ENCODE data around the gene GCKR.

DNA sequence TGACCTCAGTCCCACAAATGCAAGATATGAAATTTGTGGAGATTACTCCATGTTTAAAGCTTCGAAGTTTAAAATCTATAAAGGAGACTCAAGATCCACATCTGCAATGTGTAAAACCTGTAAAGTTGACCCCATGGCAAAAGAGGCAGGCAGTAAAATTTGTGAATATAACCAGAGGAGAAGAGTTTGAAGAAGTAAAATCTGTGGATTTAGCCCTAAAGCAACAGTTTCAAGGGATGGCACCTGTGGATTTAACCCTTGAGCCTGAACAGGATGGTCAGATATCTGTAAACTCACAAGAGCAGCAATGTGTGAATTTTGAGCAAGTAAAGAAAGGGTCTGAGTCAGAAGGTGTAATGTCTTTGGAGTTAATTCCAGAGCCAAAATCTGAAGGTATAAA is 75.0 kb downstream of the GCKR start:
- TF ChIP-seq RCOR1 (IDR thresholded peaks at IDR 0.05; ENCODE audit: low read length): no peak
- no peak for TF ChIP-seq RAD21 (IDR thresholded peaks at IDR 0.05; ENCODE audit: low read length)
- no peak for TF ChIP-seq CTCF (IDR thresholded peaks at IDR 0.05)
- TF ChIP-seq POLR2AphosphoS5 (IDR thresholded peaks at IDR 0.05; ENCODE audit: low read depth, low read length): no peak
- TF ChIP-seq, protein P1, sequence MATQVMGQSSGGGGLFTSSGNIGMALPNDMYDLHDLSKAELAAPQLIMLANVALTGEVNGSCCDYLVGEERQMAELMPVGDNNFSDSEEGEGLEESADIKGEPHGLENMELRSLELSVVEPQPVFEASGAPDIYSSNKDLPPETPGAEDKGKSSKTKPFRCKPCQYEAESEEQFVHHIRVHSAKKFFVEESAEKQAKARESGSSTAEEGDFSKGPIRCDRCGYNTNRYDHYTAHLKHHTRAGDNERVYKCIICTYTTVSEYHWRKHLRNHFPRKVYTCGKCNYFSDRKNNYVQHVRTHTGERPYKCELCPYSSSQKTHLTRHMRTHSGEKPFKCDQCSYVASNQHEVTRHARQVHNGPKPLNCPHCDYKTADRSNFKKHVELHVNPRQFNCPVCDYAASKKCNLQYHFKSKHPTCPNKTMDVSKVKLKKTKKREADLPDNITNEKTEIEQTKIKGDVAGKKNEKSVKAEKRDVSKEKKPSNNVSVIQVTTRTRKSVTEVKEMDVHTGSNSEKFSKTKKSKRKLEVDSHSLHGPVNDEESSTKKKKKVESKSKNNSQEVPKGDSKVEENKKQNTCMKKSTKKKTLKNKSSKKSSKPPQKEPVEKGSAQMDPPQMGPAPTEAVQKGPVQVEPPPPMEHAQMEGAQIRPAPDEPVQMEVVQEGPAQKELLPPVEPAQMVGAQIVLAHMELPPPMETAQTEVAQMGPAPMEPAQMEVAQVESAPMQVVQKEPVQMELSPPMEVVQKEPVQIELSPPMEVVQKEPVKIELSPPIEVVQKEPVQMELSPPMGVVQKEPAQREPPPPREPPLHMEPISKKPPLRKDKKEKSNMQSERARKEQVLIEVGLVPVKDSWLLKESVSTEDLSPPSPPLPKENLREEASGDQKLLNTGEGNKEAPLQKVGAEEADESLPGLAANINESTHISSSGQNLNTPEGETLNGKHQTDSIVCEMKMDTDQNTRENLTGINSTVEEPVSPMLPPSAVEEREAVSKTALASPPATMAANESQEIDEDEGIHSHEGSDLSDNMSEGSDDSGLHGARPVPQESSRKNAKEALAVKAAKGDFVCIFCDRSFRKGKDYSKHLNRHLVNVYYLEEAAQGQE (IDR thresholded peaks at IDR 0.05; ENCODE audit: low read depth, low read length): no peak
- no peak for TF ChIP-seq RXRA (IDR thresholded peaks at IDR 0.05; ENCODE audit: borderline replicate concordance, low read depth)
- TF ChIP-seq RFX5 (IDR thresholded peaks at IDR 0.05; ENCODE audit: low read length): no peak
- TF ChIP-seq SIN3A (IDR thresholded peaks at IDR 0.05; ENCODE audit: borderline replicate concordance, low read depth, low read length): no peak
- no peak for TF ChIP-seq YY1 (IDR thresholded peaks at IDR 0.05; ENCODE audit: low read depth)
- TF ChIP-seq EZH2phosphoT487 (IDR thresholded peaks at IDR 0.05; ENCODE audit: borderline replicate concordance, low read depth): no peak
- TF ChIP-seq TCF12 (IDR thresholded peaks at IDR 0.05): no peak
